Measurements from ENCODE around the gene TRIM16. TPM values are rescaled to one million over a fixed set of nuclear protein-coding genes. Genes with fewer than 3 reads are reported as not detected.
"Not testable (repeated sequence)": the region's sequence is repeated elsewhere in the genome, so short reads cannot be mapped to it uniquely, and the experiment has no call there.

TRIM16 gene
- total and polyA plus RNA-seq, 7 experiments from 2014 or later: 2.0 to 23.9 (median 7.4) TPM

DNA sequence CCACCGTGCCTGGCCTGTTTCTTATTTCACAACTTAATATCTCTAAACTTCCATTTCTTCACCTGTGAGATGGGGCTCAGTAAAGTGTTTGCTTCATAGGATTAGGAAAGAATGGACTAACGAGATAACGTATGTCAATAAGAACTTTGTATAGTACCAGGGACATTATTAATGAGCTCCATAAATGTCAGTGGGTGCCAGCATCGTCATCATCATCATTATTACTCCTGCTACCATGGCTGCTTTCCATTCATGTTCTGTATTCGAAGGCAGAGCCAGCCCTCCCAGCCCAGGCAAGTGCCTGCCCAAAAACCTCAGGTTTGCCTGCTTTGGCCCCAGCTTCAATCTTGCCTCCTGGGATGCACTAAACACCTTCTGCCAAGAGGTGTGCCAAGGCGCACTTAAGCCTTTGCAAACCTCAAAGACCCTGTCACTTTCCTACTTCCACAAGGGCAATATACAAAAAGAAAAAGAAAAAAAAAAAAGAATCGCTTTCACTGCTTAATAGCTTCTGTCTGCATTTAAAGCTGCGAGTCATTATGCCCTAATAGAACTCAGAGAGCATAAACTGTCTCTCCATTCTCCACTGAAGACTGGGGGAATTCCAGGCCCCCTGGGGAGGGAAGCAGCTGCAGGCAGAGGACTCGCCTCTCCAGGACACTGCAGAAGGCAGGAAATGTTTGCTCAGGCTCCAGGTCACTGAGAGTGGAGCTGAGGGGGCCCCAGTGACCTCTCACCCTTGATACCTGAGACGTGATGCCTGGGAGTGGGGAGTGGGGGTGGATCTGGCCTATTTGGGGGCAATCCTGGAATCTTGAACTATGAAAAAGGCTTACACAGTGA, 38.8 kb downstream of the TRIM16 start:
- peak overlapping the region in 1 of 10 donors; percentile 45 for H3K4me3 Mint-ChIP-seq
- H3K36me3 Mint-ChIP-seq; H3K27ac ChIP-seq (ENCODE audit: low read depth, low read length); ATAC-seq; H3K36me3 ChIP-seq (ENCODE audit: control insufficient read depth in 2 of 3, insufficient read depth in 3 of 3, low read length in 3 of 3); H3K4me3 ChIP-seq (ENCODE audit: low read length); H3K9me3 Mint-ChIP-seq; H3K27me3 ChIP-seq (ENCODE audit: control insufficient read depth in 2 of 2, insufficient read depth in 2 of 2, low read length in 2 of 2); CTCF ChIA-PET; intact Hi-C loops (cut with micrococcal nuclease); H3K4me1 ChIP-seq (ENCODE audit: control insufficient read depth in 2 of 2, insufficient read depth in 2 of 2, low read length in 2 of 2); H3K27me3 Mint-ChIP-seq; POLR2A ChIA-PET; H3K9me3 ChIP-seq (ENCODE audit: control insufficient read depth in 2 of 3, low read length in 3 of 3): not testable (repeated sequence)
- peak overlapping the region in 2 of 9 donors; percentile 46 to 85 for H3K27ac Mint-ChIP-seq
- DNase-seq: peak in 1 of 9 donors; percentile 23
- peaks cover 0 to 34% (median 0%) of the 10 kb centered on the region in 7 donors for H3K4me1 Mint-ChIP-seq

DNA sequence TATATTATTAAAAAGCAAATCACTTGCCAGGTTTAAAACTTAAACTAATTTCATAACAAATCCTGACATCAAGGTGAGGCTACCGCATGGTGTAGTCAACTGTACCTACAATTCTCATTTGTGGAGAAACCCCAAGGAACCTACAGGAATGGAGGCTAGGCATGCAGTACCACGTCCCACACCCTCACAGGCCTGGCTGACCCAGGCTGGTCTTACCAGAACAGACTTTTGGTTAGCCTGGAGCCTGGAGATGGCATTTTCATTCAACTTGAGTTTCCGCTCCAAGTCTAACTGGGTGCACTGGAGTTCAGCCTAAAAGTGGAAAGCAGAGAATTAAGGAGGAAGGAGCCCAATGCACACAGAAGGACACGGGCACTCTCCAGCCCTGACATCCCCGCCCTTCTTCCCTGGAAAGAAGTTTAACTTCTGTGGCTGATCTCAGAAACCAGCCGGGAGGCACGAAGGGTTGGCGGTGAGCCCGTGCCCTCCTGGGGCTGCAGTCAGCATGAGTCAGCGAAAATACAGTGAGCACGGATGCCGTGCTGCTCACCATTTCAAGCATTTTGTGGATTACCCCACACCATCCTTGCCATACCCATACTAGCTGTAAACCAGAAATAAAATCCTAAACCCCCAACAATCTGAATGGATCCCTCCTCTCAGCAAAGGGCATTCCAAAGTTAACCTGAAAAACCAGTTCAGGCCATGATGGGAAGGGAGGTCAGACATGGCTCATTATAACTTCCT, 41.4 kb downstream of the TRIM16 start:
- H3K4me1 ChIP-seq (ENCODE audit: control insufficient read depth in 2 of 2, insufficient read depth in 2 of 2, low read length in 2 of 2); H3K4me3 ChIP-seq (ENCODE audit: low read length); H3K9me3 Mint-ChIP-seq; CTCF ChIA-PET; H3K27ac ChIP-seq (ENCODE audit: low read depth, low read length); H3K36me3 Mint-ChIP-seq; POLR2A ChIA-PET; H3K27me3 ChIP-seq (ENCODE audit: control insufficient read depth in 2 of 2, insufficient read depth in 2 of 2, low read length in 2 of 2); H3K27ac Mint-ChIP-seq; H3K36me3 ChIP-seq (ENCODE audit: control insufficient read depth in 2 of 3, insufficient read depth in 3 of 3, low read length in 3 of 3); H3K9me3 ChIP-seq (ENCODE audit: control insufficient read depth in 2 of 3, low read length in 3 of 3); DNase-seq; intact Hi-C loops (cut with micrococcal nuclease); ATAC-seq; H3K27me3 Mint-ChIP-seq; H3K4me3 Mint-ChIP-seq: not testable (repeated sequence)
- peaks cover 0 to 14% (median 0%) of the 10 kb centered on the region in 7 donors for H3K4me1 Mint-ChIP-seq

DNA sequence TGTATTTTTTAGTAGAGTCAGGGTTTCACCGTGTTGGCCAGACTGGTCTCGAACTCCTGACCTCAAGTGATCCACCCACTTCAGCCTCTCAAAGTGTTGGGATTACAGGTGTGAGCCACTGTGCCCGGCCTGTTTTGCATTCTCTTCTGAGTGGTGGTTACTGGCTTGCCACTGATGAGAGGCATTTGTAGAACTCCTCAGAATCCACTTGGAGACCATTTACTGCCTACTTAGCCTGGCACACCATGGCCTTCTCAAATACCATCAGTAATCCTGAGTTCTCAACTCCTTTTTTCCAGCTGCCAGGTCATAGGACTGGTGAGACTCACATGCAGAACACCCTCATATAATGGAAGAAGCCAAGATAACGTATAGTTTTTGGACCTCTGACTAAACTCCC, 42.1 kb downstream of the TRIM16 start:
- intact Hi-C loops (cut with micrococcal nuclease); H3K27me3 ChIP-seq (ENCODE audit: control insufficient read depth in 2 of 2, insufficient read depth in 2 of 2, low read length in 2 of 2); H3K27me3 Mint-ChIP-seq; H3K36me3 ChIP-seq (ENCODE audit: control insufficient read depth in 2 of 3, insufficient read depth in 3 of 3, low read length in 3 of 3); POLR2A ChIA-PET; H3K9me3 Mint-ChIP-seq; ATAC-seq; H3K4me3 ChIP-seq (ENCODE audit: low read length); CTCF ChIA-PET; H3K4me1 ChIP-seq (ENCODE audit: control insufficient read depth in 2 of 2, insufficient read depth in 2 of 2, low read length in 2 of 2); DNase-seq; H3K4me3 Mint-ChIP-seq; H3K27ac ChIP-seq (ENCODE audit: low read depth, low read length); H3K9me3 ChIP-seq (ENCODE audit: control insufficient read depth in 2 of 3, low read length in 3 of 3); H3K36me3 Mint-ChIP-seq; H3K27ac Mint-ChIP-seq: not testable (repeated sequence)
- peaks cover 0 to 11% (median 0%) of the 10 kb centered on the region in 7 donors for H3K4me1 Mint-ChIP-seq

DNA sequence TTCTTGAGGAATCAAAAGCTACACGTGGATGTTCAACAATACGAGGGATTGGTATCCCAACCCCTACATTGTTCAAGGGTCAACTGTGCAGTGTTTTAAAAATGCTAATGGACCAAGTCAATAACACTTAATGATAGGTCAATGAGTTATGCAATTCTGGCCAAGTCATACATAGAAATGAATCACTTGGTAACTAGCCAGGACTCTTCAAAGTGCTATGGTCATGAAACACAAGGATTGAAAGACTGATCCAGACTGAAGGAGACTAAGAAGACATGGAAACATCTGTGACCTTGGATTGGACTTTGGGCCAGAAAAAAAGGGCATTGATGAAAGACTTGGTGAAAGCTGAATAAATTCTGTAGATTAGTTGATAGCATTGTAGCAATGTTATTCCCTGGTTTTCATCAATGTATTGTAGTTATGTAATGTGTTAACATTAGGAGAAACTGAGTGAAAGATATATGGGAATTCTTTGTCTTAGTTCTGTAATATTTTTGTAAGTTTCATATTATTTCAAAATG, 53.1 kb downstream of the TRIM16 start:
- H3K36me3 ChIP-seq (ENCODE audit: control insufficient read depth in 2 of 3, insufficient read depth in 3 of 3, low read length in 3 of 3); CTCF ChIA-PET; intact Hi-C loops (cut with micrococcal nuclease); H3K27ac Mint-ChIP-seq; H3K4me3 Mint-ChIP-seq; H3K27me3 ChIP-seq (ENCODE audit: control insufficient read depth in 2 of 2, insufficient read depth in 2 of 2, low read length in 2 of 2); H3K9me3 ChIP-seq (ENCODE audit: control insufficient read depth in 2 of 3, low read length in 3 of 3); H3K9me3 Mint-ChIP-seq; H3K4me1 ChIP-seq (ENCODE audit: control insufficient read depth in 2 of 2, insufficient read depth in 2 of 2, low read length in 2 of 2); POLR2A ChIA-PET; DNase-seq; H3K27ac ChIP-seq (ENCODE audit: low read depth, low read length); ATAC-seq; H3K4me3 ChIP-seq (ENCODE audit: low read length); H3K4me1 Mint-ChIP-seq; H3K27me3 Mint-ChIP-seq: not testable (repeated sequence)
- peaks cover 0 to 37% (median 15%) of the 10 kb centered on the region in 5 donors for H3K36me3 Mint-ChIP-seq

- intact Hi-C loops (cut with micrococcal nuclease): not testable (repeated sequence)
- H3K27ac Mint-ChIP-seq: peak overlapping the region in 2 of 9 donors; percentile 30 to 62
Observed at GRCh38 chr17:15629991-15630390, 54.1 kb downstream of the TRIM16 start.

GRCh38 chr17:15623661-15624209, 60.4 kb downstream of the TRIM16 start:
- H3K27ac Mint-ChIP-seq; H3K9me3 Mint-ChIP-seq; POLR2A ChIA-PET; H3K9me3 ChIP-seq (ENCODE audit: control insufficient read depth in 2 of 3, low read length in 3 of 3); H3K36me3 Mint-ChIP-seq; H3K4me3 Mint-ChIP-seq; H3K4me1 ChIP-seq (ENCODE audit: control insufficient read depth in 2 of 2, insufficient read depth in 2 of 2, low read length in 2 of 2); H3K4me1 Mint-ChIP-seq; H3K27me3 Mint-ChIP-seq; H3K27me3 ChIP-seq (ENCODE audit: control insufficient read depth in 2 of 2, insufficient read depth in 2 of 2, low read length in 2 of 2); H3K4me3 ChIP-seq (ENCODE audit: low read length); intact Hi-C loops (cut with micrococcal nuclease); H3K36me3 ChIP-seq (ENCODE audit: control insufficient read depth in 2 of 3, insufficient read depth in 3 of 3, low read length in 3 of 3); H3K27ac ChIP-seq (ENCODE audit: low read depth, low read length); ATAC-seq; DNase-seq: not testable (repeated sequence)
- CTCF ChIA-PET: interaction anchor here (0.7 kb wide), 1 partner anchor 150 kb away, joined by 3 read pairs; no protein-coding TSS in a partner anchor

More at GRCh38 chr17:15629991-15630390, 54.1 kb downstream of the TRIM16 start:
- H3K36me3 ChIP-seq (ENCODE audit: control insufficient read depth in 2 of 3, insufficient read depth in 3 of 3, low read length in 3 of 3); H3K9me3 ChIP-seq (ENCODE audit: control insufficient read depth in 2 of 3, low read length in 3 of 3); CTCF ChIA-PET; H3K27me3 Mint-ChIP-seq; H3K27me3 ChIP-seq (ENCODE audit: control insufficient read depth in 2 of 2, insufficient read depth in 2 of 2, low read length in 2 of 2); H3K27ac ChIP-seq (ENCODE audit: low read depth, low read length); H3K4me1 Mint-ChIP-seq; DNase-seq; H3K9me3 Mint-ChIP-seq; H3K4me3 Mint-ChIP-seq; H3K4me1 ChIP-seq (ENCODE audit: control insufficient read depth in 2 of 2, insufficient read depth in 2 of 2, low read length in 2 of 2); H3K4me3 ChIP-seq (ENCODE audit: low read length); POLR2A ChIA-PET; ATAC-seq: not testable (repeated sequence)
- H3K36me3 Mint-ChIP-seq: peaks cover 0 to 34% (median 15%) of the 10 kb centered on the region in 5 donors

Data from naive thymus-derived CD4-positive, alpha-beta T cell (primary cell).